OCI-LY1 (cell line): ENCODE measurements around the gene ANKRD13C.

ENCODE experiments used
- EZH2 ChIP-seq: fragments of 200-600 bp; sonication (generic), shearing (Covaris generic); IDR thresholded peaks from 2 replicates; pipeline ENCODE4 v1.8.0; 2017; ENCODE audit warnings: borderline replicate concordance, mixed run types, mild to moderate bottlenecking, antibody characterized with exemption, low read length, moderate library complexity, mixed read lengths
- TF ChIP-seq, protein P1 (sequence below): fragments of 200-600 bp; sonication (generic), shearing (Covaris generic); IDR thresholded peaks from 2 replicates; pipeline ENCODE4 v1.5.1; 2017; ENCODE audit warnings: mild to moderate bottlenecking, antibody characterized with exemption, low read length, moderate library complexity, mixed read lengths

DNA sequence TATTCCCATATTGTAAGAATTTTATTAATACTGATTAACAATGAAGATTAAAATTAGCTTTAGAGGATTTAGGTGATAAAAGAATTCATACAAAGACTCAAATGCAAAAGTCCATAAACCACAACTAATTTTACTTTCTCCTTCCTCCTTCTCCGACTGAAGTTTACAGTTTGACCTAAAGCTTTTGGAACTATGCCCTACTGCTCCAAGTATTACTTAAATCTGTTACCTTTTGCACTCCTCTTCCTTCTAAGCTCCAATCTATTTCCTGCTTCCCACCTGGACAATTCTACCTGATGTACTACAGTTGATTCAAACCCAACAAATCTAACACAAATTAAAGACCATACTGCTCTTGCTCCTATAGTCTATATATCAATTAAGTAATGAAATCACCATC, 36.3 kb downstream of the ANKRD13C start:
- TF ChIP-seq, protein P1, sequence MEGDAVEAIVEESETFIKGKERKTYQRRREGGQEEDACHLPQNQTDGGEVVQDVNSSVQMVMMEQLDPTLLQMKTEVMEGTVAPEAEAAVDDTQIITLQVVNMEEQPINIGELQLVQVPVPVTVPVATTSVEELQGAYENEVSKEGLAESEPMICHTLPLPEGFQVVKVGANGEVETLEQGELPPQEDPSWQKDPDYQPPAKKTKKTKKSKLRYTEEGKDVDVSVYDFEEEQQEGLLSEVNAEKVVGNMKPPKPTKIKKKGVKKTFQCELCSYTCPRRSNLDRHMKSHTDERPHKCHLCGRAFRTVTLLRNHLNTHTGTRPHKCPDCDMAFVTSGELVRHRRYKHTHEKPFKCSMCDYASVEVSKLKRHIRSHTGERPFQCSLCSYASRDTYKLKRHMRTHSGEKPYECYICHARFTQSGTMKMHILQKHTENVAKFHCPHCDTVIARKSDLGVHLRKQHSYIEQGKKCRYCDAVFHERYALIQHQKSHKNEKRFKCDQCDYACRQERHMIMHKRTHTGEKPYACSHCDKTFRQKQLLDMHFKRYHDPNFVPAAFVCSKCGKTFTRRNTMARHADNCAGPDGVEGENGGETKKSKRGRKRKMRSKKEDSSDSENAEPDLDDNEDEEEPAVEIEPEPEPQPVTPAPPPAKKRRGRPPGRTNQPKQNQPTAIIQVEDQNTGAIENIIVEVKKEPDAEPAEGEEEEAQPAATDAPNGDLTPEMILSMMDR: no peak
- no peak for TF ChIP-seq EZH2
